CD4-positive, CD25-positive, alpha-beta regulatory T cell (primary cell): ENCODE data around the gene FAM89B. TPM values are rescaled to one million over a fixed set of nuclear protein-coding genes. Genes with fewer than 3 reads are reported as not detected.
A peak's percentile ranks its signal among the peaks of the same experiment; 100 is the strongest.

Source experiments
- ATAC-seq, 2 donors: fragments of 150-1000 bp; cut with Tn5 transposase; one replicate each; pipeline ENCODE4 v1.10.0; 2021; ENCODE audit warnings: low read depth in 2 of 2, moderate number of reproducible peaks in 2 of 2, moderate library complexity in 1 of 2
- DNase-seq, 3 donors: peaks; one replicate each; pipeline versions ENCODE4 v3.0.0 to v3.0.0-alpha.2; 2012 to 2022; ENCODE audit warnings: mixed read lengths in 1 of 3
- H3K27ac ChIP-seq: one replicate; pipeline ENCODE4 v1.7.0; 2013; ENCODE audit warnings: mild to moderate bottlenecking, low read length; ENCODE audit not compliant: insufficient read depth, poor library complexity, severe bottlenecking
- H3K27me3 ChIP-seq: one replicate; pipeline ENCODE4 v1.7.0; 2013; ENCODE audit warnings: low read length; ENCODE audit not compliant: control insufficient read depth, insufficient read depth
- H3K36me3 ChIP-seq: one replicate; pipeline ENCODE4 v1.7.0; 2013; ENCODE audit warnings: mild to moderate bottlenecking, low read length, moderate library complexity; ENCODE audit not compliant: control insufficient read depth, insufficient read depth
- H3K4me1 ChIP-seq: 2 replicates; pipeline ENCODE4 v1.7.0; 2013; ENCODE audit warnings: mild to moderate bottlenecking, low read length; ENCODE audit not compliant: insufficient read depth, control insufficient read depth, poor library complexity, severe bottlenecking
- H3K4me3 ChIP-seq: one replicate; pipeline ENCODE4 v1.7.0; 2013; ENCODE audit warnings: low read depth, mild to moderate bottlenecking, low read length, moderate library complexity
- H3K9me3 ChIP-seq, 2 experiments: 1 replicate in 1 of 2; 2 replicates in 1 of 2; pipeline ENCODE4 v1.7.0; 2013; ENCODE audit warnings: low read length in 2 of 2, mild to moderate bottlenecking in 1 of 2, moderate library complexity in 1 of 2; ENCODE audit not compliant: control insufficient read depth in 2 of 2
- H3K27ac Mint-ChIP-seq, 3 donors: one replicate each; pipeline ENCODE4 v1.8.0; 2020 to 2022; ENCODE audit warnings: mild to moderate bottlenecking in 3 of 3, mixed read lengths in 3 of 3, moderate library complexity in 2 of 3
- H3K27me3 Mint-ChIP-seq: one replicate; pipeline ENCODE4 v1.8.0; 2022; ENCODE audit warnings: mild to moderate bottlenecking, mixed read lengths
- H3K36me3 Mint-ChIP-seq: one replicate; pipeline ENCODE4 v1.8.0; 2020; ENCODE audit warnings: mixed read lengths
- H3K4me1 Mint-ChIP-seq, 4 donors: one replicate each; pipeline ENCODE4 v1.8.0; 2020 to 2022; ENCODE audit warnings: mixed read lengths in 4 of 4, mild to moderate bottlenecking in 1 of 4
- H3K4me3 Mint-ChIP-seq, 4 donors: one replicate each; pipeline ENCODE4 v1.8.0; 2020 to 2022; ENCODE audit warnings: mild to moderate bottlenecking in 4 of 4, mixed read lengths in 4 of 4, moderate library complexity in 3 of 4
- H3K9me3 Mint-ChIP-seq, 7 donors: one replicate each; pipeline ENCODE4 v1.8.0; 2020 to 2022; ENCODE audit warnings: mixed read lengths in 7 of 7, mild to moderate bottlenecking in 3 of 7, moderate library complexity in 2 of 7
- polyA plus RNA-seq, 4 donors: library from polyadenylated mRNA; unstranded; fragments of 300-500 nt; fragmentation: Illumina TruSeq; gene quantifications; one replicate each; pipeline ENCODE4 v1.2.3, GENCODE V29; 2021
- total RNA-seq: library from RNA; stranded (reverse); gene quantifications from one replicate; pipeline ENCODE4 v1.2.3, GENCODE V29; 2022

FAM89B gene
- total and polyA plus RNA-seq, 5 donors from 2014 or later, result 49.4 to 158 (median 100) TPM

DNA sequence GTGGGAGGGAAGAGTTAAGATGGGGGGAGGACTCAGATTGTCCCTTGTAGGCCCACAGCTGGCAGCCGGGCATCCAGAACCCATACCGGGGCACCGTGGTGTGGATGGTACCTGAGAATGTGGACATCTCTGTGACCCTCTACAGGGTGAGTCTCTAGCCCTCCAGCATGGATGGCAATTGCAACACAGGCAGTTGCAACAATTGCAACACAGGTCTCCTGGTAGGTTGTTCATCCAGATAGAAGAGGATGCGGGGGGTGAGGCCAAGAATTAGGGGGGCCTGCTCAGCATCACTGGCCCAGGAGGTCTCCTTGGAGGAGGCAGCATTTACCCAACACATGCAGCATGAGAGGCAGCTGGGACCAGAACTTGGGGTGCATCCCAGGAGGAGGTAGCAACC is 7.0 kb downstream of the FAM89B start:
- peaks cover 18% of the 10 kb centered on the region for H3K36me3 Mint-ChIP-seq
- Histone ChIP-seq H3K4me3 (no peak overlapping the region), H3K4me1 (peaks cover 41% of the 10 kb centered on the region), H3K9me3 (no peaks in the 10 kb centered on the region), H3K27me3 (no peaks in the 10 kb centered on the region), H3K27ac (no peak overlapping the region), H3K36me3 (peaks cover 35% of the 10 kb centered on the region)
- peak overlapping the region in 2 of 4 donors; percentile 21 to 54 for H3K4me3 Mint-ChIP-seq
- H3K27me3 Mint-ChIP-seq, result no peaks in the 10 kb centered on the region
- H3K4me1 Mint-ChIP-seq, result peaks cover 0 to 51% (median 21%) of the 10 kb centered on the region in 4 donors
- DNase-seq (no peak), ATAC-seq (no peak)
- H3K27ac Mint-ChIP-seq, result no peak overlapping the region
- H3K9me3 Mint-ChIP-seq, result no peaks in the 10 kb centered on the region

DNA sequence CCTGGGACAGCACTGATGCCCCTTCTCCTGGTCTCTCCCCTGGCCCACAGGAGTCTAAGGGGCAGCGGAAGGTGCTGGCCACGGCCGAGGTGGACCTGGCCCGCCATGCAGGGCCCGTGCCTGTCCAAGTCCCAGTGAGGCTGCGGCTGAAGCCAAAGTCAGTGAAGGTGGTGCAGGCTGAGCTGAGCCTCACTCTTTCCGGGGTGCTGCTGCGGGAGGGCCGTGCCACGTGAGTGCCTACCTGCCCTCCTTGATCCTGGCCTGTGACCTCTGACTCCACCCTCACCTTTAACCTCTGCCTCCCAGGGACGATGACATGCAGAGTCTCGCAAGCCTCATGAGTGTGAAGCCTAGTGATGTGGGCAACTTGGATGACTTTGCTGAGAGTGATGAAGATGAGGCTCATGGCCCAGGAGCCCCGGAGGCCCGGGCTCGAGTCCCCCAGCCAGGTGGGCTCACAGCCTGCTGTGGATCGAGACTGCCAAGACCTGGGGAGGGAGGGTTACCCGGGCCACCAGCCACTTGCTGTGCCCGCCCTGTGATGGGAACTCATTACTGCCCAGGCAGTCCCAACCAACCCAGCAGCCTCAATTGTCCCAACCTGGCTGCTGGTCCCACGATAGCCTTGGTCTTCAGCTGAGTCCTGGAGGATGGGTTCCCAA is 7.8 kb downstream of the FAM89B start:
- Histone ChIP-seq H3K36me3 (peaks cover 38% of the 10 kb centered on the region), H3K4me1 (peaks cover 33% of the 10 kb centered on the region), H3K27me3 (no peaks in the 10 kb centered on the region), H3K4me3 (no peak overlapping the region), H3K9me3 (no peaks in the 10 kb centered on the region), H3K27ac (no peak overlapping the region)
- Mint-ChIP-seq H3K27me3 (no peaks in the 10 kb centered on the region), H3K9me3 (no peaks in the 10 kb centered on the region), H3K27ac (no peak overlapping the region), H3K4me3 (no peak overlapping the region), H3K36me3 (peaks cover 19% of the 10 kb centered on the region), H3K4me1 (peaks cover 0 to 45% (median 18%) of the 10 kb centered on the region in 4 donors)
- no peak for DNase-seq
- no peak for ATAC-seq

DNA sequence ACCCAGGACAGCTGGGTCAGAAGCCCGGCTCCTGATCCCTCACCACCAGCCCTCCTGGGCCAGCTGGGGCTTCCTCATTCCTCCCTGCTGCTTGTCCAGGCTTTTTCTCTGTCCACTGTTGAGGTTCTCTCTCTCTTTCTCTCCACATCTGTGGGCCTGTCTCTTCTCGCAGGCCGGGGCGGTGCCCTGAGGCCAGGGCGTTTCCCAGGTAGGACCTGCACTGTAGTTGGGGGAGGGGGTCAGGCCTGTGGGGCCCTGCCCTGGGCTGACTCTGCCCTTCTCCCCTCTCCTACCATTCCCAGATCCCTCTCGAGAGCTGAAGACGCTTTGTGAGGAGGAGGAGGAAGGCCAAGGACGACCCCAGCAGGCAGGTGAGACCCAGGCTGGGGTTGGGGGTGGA is 8.4 kb downstream of the FAM89B start:
- Mint-ChIP-seq H3K4me3 (peak overlapping the region in 1 of 4 donors; percentile 52), H3K27me3 (no peaks in the 10 kb centered on the region), H3K27ac (no peak overlapping the region), H3K4me1 (peaks cover 0 to 40% (median 15%) of the 10 kb centered on the region in 4 donors), H3K9me3 (no peaks in the 10 kb centered on the region), H3K36me3 (peaks cover 19% of the 10 kb centered on the region)
- Histone ChIP-seq H3K4me1 (peaks cover 29% of the 10 kb centered on the region), H3K36me3 (peaks cover 38% of the 10 kb centered on the region), H3K4me3 (no peak overlapping the region), H3K27me3 (no peaks in the 10 kb centered on the region), H3K27ac (no peak overlapping the region), H3K9me3 (no peaks in the 10 kb centered on the region)
- no peak for DNase-seq
- no peak for ATAC-seq

DNA sequence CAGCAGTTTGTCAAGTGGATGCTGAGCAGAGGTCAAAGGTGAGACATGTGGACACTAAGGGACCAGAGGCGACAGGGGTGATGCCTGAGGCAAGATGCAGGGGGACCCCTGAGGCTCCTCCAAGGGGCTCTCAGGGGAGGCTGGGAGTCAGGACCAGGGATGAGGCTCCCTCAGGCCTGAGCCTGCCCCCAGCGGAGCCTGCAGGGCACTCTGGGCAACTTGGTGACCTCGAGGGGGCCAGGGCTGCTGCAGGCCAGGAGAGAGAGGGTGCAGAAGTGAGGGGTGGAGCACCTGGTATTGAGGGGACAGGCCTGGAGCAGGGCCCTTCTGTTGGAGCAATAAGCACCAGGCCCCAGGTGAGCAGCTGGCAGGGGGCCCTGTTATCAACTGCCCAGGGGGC is 9.6 kb downstream of the FAM89B start:
- H3K4me3 Mint-ChIP-seq, result no peak overlapping the region
- Histone ChIP-seq H3K9me3 (no peaks in the 10 kb centered on the region), H3K27ac (no peak overlapping the region), H3K36me3 (peaks cover 38% of the 10 kb centered on the region), H3K4me3 (no peak overlapping the region), H3K27me3 (no peaks in the 10 kb centered on the region), H3K4me1 (peaks cover 20% of the 10 kb centered on the region)
- H3K27ac Mint-ChIP-seq, result peak overlapping the region in 2 of 3 donors; percentile 74 to 82
- DNase-seq (no peak), ATAC-seq (no peak)
- no peaks in the 10 kb centered on the region for H3K9me3 Mint-ChIP-seq
- H3K27me3 Mint-ChIP-seq, result no peaks in the 10 kb centered on the region
- H3K4me1 Mint-ChIP-seq, result peaks cover 0 to 38% (median 17%) of the 10 kb centered on the region in 4 donors
- H3K36me3 Mint-ChIP-seq, result peaks cover 19% of the 10 kb centered on the region

DNA sequence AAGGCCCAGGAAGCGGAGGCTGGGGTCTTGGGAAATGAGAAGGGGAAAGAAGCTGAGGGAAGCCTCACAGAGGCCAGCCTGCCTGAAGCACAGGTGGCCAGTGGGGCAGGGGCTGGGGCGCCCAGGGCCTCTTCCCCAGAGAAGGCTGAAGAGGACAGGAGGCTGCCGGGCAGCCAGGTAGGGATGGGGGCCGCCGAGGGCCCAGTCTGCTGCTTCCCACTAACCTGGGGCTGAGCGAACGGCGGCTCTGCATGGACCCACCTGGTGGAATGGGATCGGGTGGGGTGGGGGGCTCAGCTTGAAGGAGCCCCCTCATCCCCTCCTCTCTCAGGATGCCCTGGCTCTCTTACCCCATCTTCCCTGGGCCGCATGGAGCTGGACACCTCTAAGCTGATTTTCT is 11.3 kb downstream of the FAM89B start:
- H3K9me3 ChIP-seq, result no peaks in the 10 kb centered on the region
- Mint-ChIP-seq H3K27me3 (no peaks in the 10 kb centered on the region), H3K27ac (peak overlapping the region in 2 of 3 donors; percentile 9 to 80), H3K4me1 (peaks cover 0 to 37% (median 22%) of the 10 kb centered on the region in 4 donors), H3K4me3 (no peak overlapping the region), H3K9me3 (no peaks in the 10 kb centered on the region), H3K36me3 (peaks cover 19% of the 10 kb centered on the region)
- no peaks in the 10 kb centered on the region for H3K27me3 ChIP-seq
- H3K27ac ChIP-seq, result no peak overlapping the region
- H3K4me3 ChIP-seq, result no peak overlapping the region
- H3K36me3 ChIP-seq, result peaks cover 37% of the 10 kb centered on the region
- H3K4me1 ChIP-seq, result peaks cover 17% of the 10 kb centered on the region
- ATAC-seq (no peak), DNase-seq (no peak)

DNA sequence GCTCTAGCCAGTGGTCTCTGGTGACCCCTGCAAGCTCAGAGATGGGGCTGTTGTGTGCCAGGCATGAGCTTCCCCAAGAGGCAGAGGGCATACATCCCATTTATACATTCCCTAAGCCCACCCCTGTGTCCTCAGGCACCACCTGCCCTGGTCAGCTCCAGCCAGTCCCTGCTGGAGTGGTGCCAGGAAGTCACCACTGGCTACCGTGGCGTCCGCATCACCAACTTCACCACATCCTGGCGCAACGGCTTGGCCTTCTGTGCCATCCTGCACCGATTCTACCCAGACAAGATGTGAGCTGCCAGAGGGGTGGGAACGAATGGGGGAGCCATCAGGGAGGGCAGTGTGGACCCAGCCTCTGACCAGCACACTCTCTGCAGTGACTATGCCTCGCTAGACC is 11.8 kb downstream of the FAM89B start:
- H3K27me3 Mint-ChIP-seq, result no peaks in the 10 kb centered on the region
- no peak overlapping the region for H3K4me3 Mint-ChIP-seq
- Histone ChIP-seq H3K27ac (no peak overlapping the region), H3K4me3 (no peak overlapping the region), H3K27me3 (no peaks in the 10 kb centered on the region), H3K9me3 (no peaks in the 10 kb centered on the region), H3K36me3 (peaks cover 33% of the 10 kb centered on the region), H3K4me1 (peaks cover 15% of the 10 kb centered on the region)
- H3K4me1 Mint-ChIP-seq, result peaks cover 0 to 36% (median 21%) of the 10 kb centered on the region in 4 donors
- no peak for DNase-seq
- H3K9me3 Mint-ChIP-seq, result no peaks in the 10 kb centered on the region
- no peak for ATAC-seq
- peak overlapping the region in 1 of 3 donors; percentile 56 for H3K27ac Mint-ChIP-seq
- H3K36me3 Mint-ChIP-seq, result peaks cover 19% of the 10 kb centered on the region

DNA sequence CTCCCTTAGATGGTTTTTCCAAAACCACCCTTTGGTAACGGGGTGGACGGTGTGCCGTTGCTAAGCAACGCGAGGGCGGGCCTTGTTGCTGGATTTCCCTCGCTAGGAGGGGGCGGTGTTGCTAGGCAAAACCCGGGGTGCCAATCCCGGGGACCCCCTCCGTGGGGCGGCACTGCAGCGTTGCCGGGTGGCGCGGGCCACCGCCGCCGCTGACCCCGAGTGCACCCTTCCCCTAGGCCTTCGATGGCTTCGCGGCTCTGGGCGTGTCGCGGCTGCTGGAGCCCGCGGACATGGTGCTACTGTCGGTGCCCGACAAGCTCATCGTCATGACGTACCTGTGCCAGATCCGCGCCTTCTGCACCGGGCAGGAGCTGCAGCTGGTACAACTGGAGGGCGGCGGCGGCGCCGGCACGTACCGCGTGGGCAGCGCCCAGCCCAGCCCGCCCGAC is 12.4 kb downstream of the FAM89B start:
- Mint-ChIP-seq H3K36me3 (peaks cover 19% of the 10 kb centered on the region), H3K4me3 (no peak overlapping the region), H3K27ac (no peak overlapping the region), H3K27me3 (no peaks in the 10 kb centered on the region), H3K9me3 (no peaks in the 10 kb centered on the region), H3K4me1 (peaks cover 0 to 34% (median 21%) of the 10 kb centered on the region in 4 donors)
- peaks cover 27% of the 10 kb centered on the region for H3K36me3 ChIP-seq
- peaks cover 19% of the 10 kb centered on the region for H3K4me1 ChIP-seq
- H3K27me3 ChIP-seq, result no peaks in the 10 kb centered on the region
- H3K27ac ChIP-seq, result no peak overlapping the region
- DNase-seq (no peak), ATAC-seq (no peak)
- no peak overlapping the region for H3K4me3 ChIP-seq
- no peaks in the 10 kb centered on the region for H3K9me3 ChIP-seq
